ENCODE measurements around the gene PPARA. TPM values are rescaled to one million over a fixed set of nuclear protein-coding genes. Genes with fewer than 3 reads are reported as not detected.

PPARA gene
- total and polyA plus RNA-seq, 4 donors, result 11.9 to 18.6 (median 12.5) TPM

DNA sequence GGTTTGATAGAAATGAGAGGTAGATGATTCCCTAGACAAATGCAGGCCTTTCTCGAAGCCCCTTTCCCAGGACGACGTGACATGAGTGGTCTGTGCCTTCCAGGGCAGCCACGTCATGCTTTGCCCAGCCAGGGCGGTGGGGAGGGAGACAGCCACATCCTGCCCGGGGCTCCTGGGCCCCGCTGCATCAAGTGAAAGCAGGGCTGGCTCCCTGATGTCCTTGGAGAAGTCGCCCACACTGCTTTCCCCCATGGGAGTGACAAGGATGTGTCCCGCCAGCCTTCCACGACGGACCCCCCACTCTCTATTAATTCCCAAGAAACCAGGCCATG is 13.2 kb downstream of the PPARA start:
- 87% methylated on average over 8 of the region's 11 CpGs for WGBS (ENCODE audit: insufficient coverage)
- Histone ChIP-seq H3K4me1 (ENCODE audit: control insufficient read depth, insufficient read depth, low read length) (no peaks in the 10 kb centered on the region), H3K9me3 (ENCODE audit: control insufficient read depth, insufficient read depth, low read length) (no peaks in the 10 kb centered on the region), H3K4me3 (ENCODE audit: low read depth, low read length) (no peak overlapping the region), H3K27ac (ENCODE audit: low read depth, low read length) (no peak overlapping the region), H3K36me3 (ENCODE audit: control insufficient read depth, insufficient read depth, low read length) (peaks cover 6% of the 10 kb centered on the region), H3K27me3 (ENCODE audit: control insufficient read depth, insufficient read depth, low read length) (no peaks in the 10 kb centered on the region)
- DNase-seq (ENCODE audit: low read depth in 4 of 6, low spot score in 6 of 6), result no peak

- H3K27me3 ChIP-seq (ENCODE audit: control insufficient read depth, insufficient read depth, low read length), result no peaks in the 10 kb centered on the region
- peak in 1 of 6 donors; percentile 67 for DNase-seq (ENCODE audit: low read depth in 4 of 6, low spot score in 6 of 6)
- no peak overlapping the region for H3K27ac ChIP-seq (ENCODE audit: low read depth, low read length)
- peaks cover 4% of the 10 kb centered on the region for H3K9me3 ChIP-seq (ENCODE audit: control insufficient read depth, insufficient read depth, low read length)
- H3K4me1 ChIP-seq (ENCODE audit: control insufficient read depth, insufficient read depth, low read length), result no peaks in the 10 kb centered on the region
- H3K36me3 ChIP-seq (ENCODE audit: control insufficient read depth, insufficient read depth, low read length), result peaks cover 4% of the 10 kb centered on the region
- 94% methylated on average over 2 of the region's 3 CpGs for WGBS (ENCODE audit: insufficient coverage)
- H3K4me3 ChIP-seq (ENCODE audit: low read depth, low read length), result no peak overlapping the region
Observed at GRCh38 chr22:46165977-46166376, 15.7 kb downstream of the PPARA start.

DNA sequence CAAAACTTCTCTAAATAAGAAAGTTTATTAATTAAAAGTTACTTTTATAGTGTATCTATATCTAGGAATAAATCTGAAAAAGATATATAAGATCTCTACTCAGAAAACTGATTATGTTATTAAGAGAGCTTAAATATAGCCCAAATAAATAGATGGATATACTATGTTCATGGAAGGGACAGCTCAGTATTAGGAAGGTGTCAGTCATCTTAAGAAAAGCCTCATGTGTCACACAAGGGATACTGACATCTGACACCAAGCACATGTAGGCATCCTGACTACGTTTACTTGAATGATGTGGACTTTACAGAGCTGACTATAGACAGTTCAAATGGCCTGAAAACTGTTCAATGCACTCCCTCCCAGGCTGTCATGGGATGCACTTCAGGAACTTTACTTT is 19.3 kb downstream of the PPARA start:
- Histone ChIP-seq H3K4me3 (ENCODE audit: low read depth, low read length) (no peak overlapping the region), H3K4me1 (ENCODE audit: control insufficient read depth, insufficient read depth, low read length) (peaks cover 10% of the 10 kb centered on the region), H3K27me3 (ENCODE audit: control insufficient read depth, insufficient read depth, low read length) (no peaks in the 10 kb centered on the region), H3K27ac (ENCODE audit: low read depth, low read length) (no peak overlapping the region), H3K36me3 (ENCODE audit: control insufficient read depth, insufficient read depth, low read length) (peaks cover 3% of the 10 kb centered on the region), H3K9me3 (ENCODE audit: control insufficient read depth, insufficient read depth, low read length) (peaks cover 4% of the 10 kb centered on the region)
- 67% methylated on average over 1 of the region's 1 CpG for WGBS (ENCODE audit: insufficient coverage)
- no peak for DNase-seq (ENCODE audit: low read depth in 4 of 6, low spot score in 6 of 6)

DNA sequence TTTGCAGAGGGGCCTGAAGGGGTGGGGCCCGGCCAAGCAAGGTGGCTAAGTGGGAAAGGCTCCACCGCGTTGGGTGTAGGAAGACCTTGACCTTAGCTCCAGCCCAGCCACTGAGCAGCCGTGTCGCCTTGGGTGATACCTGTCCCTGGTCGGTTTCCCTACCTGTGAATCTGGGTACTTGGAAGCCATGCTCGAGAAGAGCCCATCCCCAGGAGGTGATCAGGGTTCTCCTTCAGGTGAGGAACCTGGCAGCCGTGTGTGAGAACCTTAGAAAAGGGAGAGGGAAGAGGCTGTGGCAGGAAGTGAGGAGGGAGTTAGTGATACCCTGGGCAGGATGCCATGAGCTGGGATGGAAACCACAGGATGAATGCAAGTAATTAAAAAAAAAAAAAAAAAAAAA is 21.6 kb downstream of the PPARA start:
- H3K9me3 ChIP-seq (ENCODE audit: control insufficient read depth, insufficient read depth, low read length), result peaks cover 4% of the 10 kb centered on the region
- WGBS (ENCODE audit: insufficient coverage), result 92% methylated on average over 8 of the region's 8 CpGs
- H3K27ac ChIP-seq (ENCODE audit: low read depth, low read length), result no peak overlapping the region
- H3K36me3 ChIP-seq (ENCODE audit: control insufficient read depth, insufficient read depth, low read length), result peaks cover 3% of the 10 kb centered on the region
- H3K4me3 ChIP-seq (ENCODE audit: low read depth, low read length), result no peak overlapping the region
- no peak for DNase-seq (ENCODE audit: low read depth in 4 of 6, low spot score in 6 of 6)
- no peaks in the 10 kb centered on the region for H3K27me3 ChIP-seq (ENCODE audit: control insufficient read depth, insufficient read depth, low read length)
- peaks cover 10% of the 10 kb centered on the region for H3K4me1 ChIP-seq (ENCODE audit: control insufficient read depth, insufficient read depth, low read length)

GRCh38 chr22:46172522-46173110 is 22.3 kb downstream of the PPARA start:
- H3K9me3 ChIP-seq (ENCODE audit: control insufficient read depth, insufficient read depth, low read length), result peaks cover 4% of the 10 kb centered on the region
- no peak overlapping the region for H3K4me3 ChIP-seq (ENCODE audit: low read depth, low read length)
- WGBS (ENCODE audit: insufficient coverage), result 81% methylated on average over 8 of the region's 11 CpGs
- DNase-seq (ENCODE audit: low read depth in 4 of 6, low spot score in 6 of 6), result no peak
- H3K27me3 ChIP-seq (ENCODE audit: control insufficient read depth, insufficient read depth, low read length), result no peaks in the 10 kb centered on the region
- H3K27ac ChIP-seq (ENCODE audit: low read depth, low read length), result no peak overlapping the region
- peaks cover 3% of the 10 kb centered on the region for H3K36me3 ChIP-seq (ENCODE audit: control insufficient read depth, insufficient read depth, low read length)
- peaks cover 10% of the 10 kb centered on the region for H3K4me1 ChIP-seq (ENCODE audit: control insufficient read depth, insufficient read depth, low read length)

- WGBS (ENCODE audit: insufficient coverage), result 71% methylated on average over 1 of the region's 3 CpGs
- Histone ChIP-seq H3K4me3 (ENCODE audit: low read depth, low read length) (no peak overlapping the region), H3K9me3 (ENCODE audit: control insufficient read depth, insufficient read depth, low read length) (peaks cover 4% of the 10 kb centered on the region), H3K27ac (ENCODE audit: low read depth, low read length) (no peak overlapping the region), H3K27me3 (ENCODE audit: control insufficient read depth, insufficient read depth, low read length) (no peaks in the 10 kb centered on the region), H3K4me1 (ENCODE audit: control insufficient read depth, insufficient read depth, low read length) (peaks cover 10% of the 10 kb centered on the region), H3K36me3 (ENCODE audit: control insufficient read depth, insufficient read depth, low read length) (peaks cover 3% of the 10 kb centered on the region)
- DNase-seq (ENCODE audit: low read depth in 4 of 6, low spot score in 6 of 6), result peak in 1 of 6 donors; percentile 50
Observed at GRCh38 chr22:46173152-46173551, 22.8 kb downstream of the PPARA start.

GRCh38 chr22:46175631-46176030 is 25.3 kb downstream of the PPARA start:
- WGBS (ENCODE audit: insufficient coverage), result no CpG with 5 or more reads among the region's 5 CpGs
- Histone ChIP-seq H3K27me3 (ENCODE audit: control insufficient read depth, insufficient read depth, low read length) (no peaks in the 10 kb centered on the region), H3K27ac (ENCODE audit: low read depth, low read length) (no peak overlapping the region), H3K9me3 (ENCODE audit: control insufficient read depth, insufficient read depth, low read length) (peaks cover 14% of the 10 kb centered on the region), H3K4me1 (ENCODE audit: control insufficient read depth, insufficient read depth, low read length) (peaks cover 10% of the 10 kb centered on the region), H3K4me3 (ENCODE audit: low read depth, low read length) (no peak overlapping the region), H3K36me3 (ENCODE audit: control insufficient read depth, insufficient read depth, low read length) (peaks cover 9% of the 10 kb centered on the region)
- no peak for DNase-seq (ENCODE audit: low read depth in 4 of 6, low spot score in 6 of 6)

- DNase-seq (ENCODE audit: low read depth in 4 of 6, low spot score in 6 of 6), result no peak
- WGBS (ENCODE audit: insufficient coverage), result 98% methylated on average over 8 of the region's 9 CpGs
- H3K27me3 ChIP-seq (ENCODE audit: control insufficient read depth, insufficient read depth, low read length), result no peaks in the 10 kb centered on the region
- H3K27ac ChIP-seq (ENCODE audit: low read depth, low read length), result no peak overlapping the region
- no peak overlapping the region for H3K4me3 ChIP-seq (ENCODE audit: low read depth, low read length)
- peaks cover 19% of the 10 kb centered on the region for H3K9me3 ChIP-seq (ENCODE audit: control insufficient read depth, insufficient read depth, low read length)
- H3K36me3 ChIP-seq (ENCODE audit: control insufficient read depth, insufficient read depth, low read length), result peaks cover 12% of the 10 kb centered on the region
- peaks cover 10% of the 10 kb centered on the region for H3K4me1 ChIP-seq (ENCODE audit: control insufficient read depth, insufficient read depth, low read length)
Observed at GRCh38 chr22:46176508-46177003, 26.2 kb downstream of the PPARA start.

- H3K27me3 ChIP-seq (ENCODE audit: control insufficient read depth, insufficient read depth, low read length), result no peaks in the 10 kb centered on the region
- no peaks in the 10 kb centered on the region for H3K4me1 ChIP-seq (ENCODE audit: control insufficient read depth, insufficient read depth, low read length)
- H3K36me3 ChIP-seq (ENCODE audit: control insufficient read depth, insufficient read depth, low read length), result peaks cover 15% of the 10 kb centered on the region
- 94% methylated on average over 3 of the region's 4 CpGs for WGBS (ENCODE audit: insufficient coverage)
- DNase-seq (ENCODE audit: low read depth in 4 of 6, low spot score in 6 of 6), result no peak
- no peak overlapping the region for H3K4me3 ChIP-seq (ENCODE audit: low read depth, low read length)
- H3K9me3 ChIP-seq (ENCODE audit: control insufficient read depth, insufficient read depth, low read length), result peaks cover 19% of the 10 kb centered on the region
- no peak overlapping the region for H3K27ac ChIP-seq (ENCODE audit: low read depth, low read length)
Observed at GRCh38 chr22:46178755-46179505, 28.6 kb downstream of the PPARA start.

DNA sequence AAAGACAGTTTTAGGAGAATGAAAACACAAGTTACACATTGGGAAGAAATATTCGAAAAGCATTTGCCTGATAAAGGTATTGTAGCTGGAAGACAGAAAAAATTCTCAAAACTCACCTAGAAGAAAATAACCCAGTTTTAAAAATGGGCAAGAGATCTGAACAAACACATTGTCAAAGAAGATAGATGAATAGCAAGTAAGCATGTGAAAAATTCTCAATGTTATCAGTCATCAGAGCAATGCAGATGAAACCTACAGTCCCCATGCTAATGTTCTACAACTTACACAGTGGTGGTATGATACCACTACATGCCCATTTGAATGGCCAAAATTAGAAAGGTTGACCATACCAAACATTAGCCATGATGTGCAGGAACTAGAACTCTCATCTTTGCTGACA is 29.4 kb downstream of the PPARA start:
- no peak overlapping the region for H3K27ac ChIP-seq (ENCODE audit: low read depth, low read length)
- peaks cover 19% of the 10 kb centered on the region for H3K9me3 ChIP-seq (ENCODE audit: control insufficient read depth, insufficient read depth, low read length)
- DNase-seq (ENCODE audit: low read depth in 4 of 6, low spot score in 6 of 6), result no peak
- H3K4me1 ChIP-seq (ENCODE audit: control insufficient read depth, insufficient read depth, low read length), result no peaks in the 10 kb centered on the region
- H3K27me3 ChIP-seq (ENCODE audit: control insufficient read depth, insufficient read depth, low read length), result no peaks in the 10 kb centered on the region
- H3K36me3 ChIP-seq (ENCODE audit: control insufficient read depth, insufficient read depth, low read length), result peaks cover 15% of the 10 kb centered on the region
- H3K4me3 ChIP-seq (ENCODE audit: low read depth, low read length), result no peak overlapping the region
- WGBS (ENCODE audit: insufficient coverage), result no CpG with 5 or more reads among the region's 1 CpG

Measured in spinal cord (tissue), 10 donors.